HepG2 (cell line): ENCODE measurements around the gene CUL9. TPM values are rescaled to one million over a fixed set of nuclear protein-coding genes. Genes with fewer than 3 reads are reported as not detected.
A peak's percentile ranks its signal among the peaks of the same experiment; 100 is the strongest.

Experiments used
- ATF2 ChIP-seq: sonication (generic); formaldehyde crosslinking; IDR thresholded peaks from 2 replicates; pipeline ENCODE4 v1.4.0; 2020; ENCODE audit warnings: missing genetic modification reagents
- EP300 ChIP-seq, 3 experiments: sonication (generic) in 1 of 3; formaldehyde crosslinking in 1 of 3; IDR thresholded peaks; 2 replicates each; pipeline versions ENCODE4 v1.5.1 to v1.6.1; 2011 to 2020; ENCODE audit warnings: low read depth in 2 of 3, low read length in 2 of 3, borderline replicate concordance in 1 of 3, improper control_type of control experiment in 1 of 3, mild to moderate bottlenecking in 1 of 3, missing genetic modification reagents in 1 of 3, moderate library complexity in 1 of 3
- HDAC2 ChIP-seq: sonication (generic); formaldehyde crosslinking; IDR thresholded peaks from 2 replicates; pipeline ENCODE4 v1.4.0; 2020; ENCODE audit warnings: missing genetic modification reagents
- HNF4A ChIP-seq: sonication (generic); formaldehyde crosslinking; IDR thresholded peaks from 2 replicates; pipeline ENCODE4 v1.4.0; 2020; ENCODE audit warnings: missing genetic modification reagents
- HOXA3 ChIP-seq: sonication (generic); formaldehyde crosslinking; IDR thresholded peaks from 2 replicates; pipeline ENCODE4 v1.5.0; 2020; ENCODE audit warnings: missing genetic modification reagents
- NONO ChIP-seq, 2 experiments: fragments of 450-650 bp in 1 of 2; sonication (generic) in 1 of 2; formaldehyde crosslinking in 1 of 2; IDR thresholded peaks in 1 of 2; conservative IDR thresholded peaks in 1 of 2; 2 replicates each; pipeline versions ENCODE4 v1.6.1 to v1.8.0; 2017 to 2022; ENCODE audit warnings: mild to moderate bottlenecking in 1 of 2, missing genetic modification reagents in 1 of 2, moderate library complexity in 1 of 2
- PCBP1 ChIP-seq: fragments of 200-400 bp; formaldehyde crosslinking; IDR thresholded peaks from 2 replicates; pipeline ENCODE4 v1.6.1; 2017; ENCODE audit warnings: mild to moderate bottlenecking, low read depth, low read length, borderline replicate concordance
- PPARG ChIP-seq: conservative IDR thresholded peaks from 2 replicates; pipeline ENCODE4 v1.6.1; 2016; ENCODE audit warnings: missing biosample characterization, missing genetic modification reagents
- SCMH1 ChIP-seq: sonication (generic); formaldehyde crosslinking; IDR thresholded peaks from 2 replicates; pipeline ENCODE4 v1.9.0; 2021; ENCODE audit warnings: missing genetic modification reagents, mild to moderate bottlenecking, borderline replicate concordance
- SMAD3 ChIP-seq: sonication (generic); formaldehyde crosslinking; IDR thresholded peaks from 2 replicates; pipeline ENCODE4 v1.4.0; 2020; ENCODE audit warnings: missing genetic modification reagents
- SRF ChIP-seq: IDR thresholded peaks from 2 replicates; pipeline ENCODE4 v1.6.1; 2011; ENCODE audit warnings: mild to moderate bottlenecking, low read depth, low read length, moderate library complexity
- TFE3 ChIP-seq: IDR thresholded peaks from 2 replicates; pipeline ENCODE4 v1.6.1; 2016
- ZBTB37 ChIP-seq: sonication (generic); formaldehyde crosslinking; IDR thresholded peaks from 2 replicates; pipeline ENCODE4 v1.4.0; 2020; ENCODE audit warnings: mild to moderate bottlenecking, missing genetic modification reagents
- ZNF205 ChIP-seq: IDR thresholded peaks from 2 replicates; pipeline ENCODE4 v1.6.1; 2018; ENCODE audit warnings: missing biosample characterization, missing genetic modification reagents
- ZNF329 ChIP-seq: sonication (generic); formaldehyde crosslinking; IDR thresholded peaks from 2 replicates; pipeline ENCODE4 v1.9.0; 2021; ENCODE audit warnings: low read depth, mild to moderate bottlenecking, missing genetic modification reagents
- ZNF331 ChIP-seq: sonication (generic); formaldehyde crosslinking; IDR thresholded peaks from 2 replicates; pipeline ENCODE4 v1.4.0; 2020; ENCODE audit warnings: missing genetic modification reagents
- ZNF646 ChIP-seq: sonication (generic); formaldehyde crosslinking; IDR thresholded peaks from 2 replicates; pipeline ENCODE4 v1.9.0; 2021; ENCODE audit warnings: mild to moderate bottlenecking, missing genetic modification reagents
- polyA plus RNA-seq, 8 experiments: library from polyadenylated mRNA; depleted of rRNA in 3 of 8; stranded (reverse) in 7 of 8; unstranded in 1 of 8; fragments of >200 nt; fragmentation: Illumina TruSeq in 4 of 8; extraction: Trizol in 4 of 8; gene quantifications; 2 replicates each; pipeline versions ENCODE4 v1.2.1 to v1.2.3, GENCODE V29; 2011 to 2016; ENCODE audit warnings: low read depth in 4 of 8, missing spikeins in 1 of 8, mixed read lengths in 1 of 8; ENCODE audit not compliant: insufficient read depth in 1 of 8
- total RNA-seq, 5 experiments: library from RNA; depleted of rRNA; stranded (reverse); fragments of >200 nt; fragmentation: Illumina TruSeq; extraction: Trizol; gene quantifications; 2 replicates each; pipeline ENCODE4 v1.2.3, GENCODE V29; 2016; ENCODE audit warnings: low read depth in 1 of 5

Gene CUL9
- total and polyA plus RNA-seq, 2 of the 13 experiments (the other 11 are each of a cell fraction or from before 2014, with no cell fraction given) = 11.4 to 13.7 TPM

- TF ChIP-seq ZBTB37 (CRISPR knock-in tag) (no peak), SMAD3 (CRISPR knock-in tag) (peak; percentile 68; the same call in 1 of the 2 replicates), PPARG (no peak), ATF2 (peak; percentile 40), ZNF329 (no peak), PCBP1 (no peak), ZNF331 (peak; percentile 64; the same call in 1 of the 2 replicates), ZNF646 (CRISPR knock-in tag) (no peak), HNF4A (CRISPR knock-in tag) (peak; percentile 87), EP300 (IDR thresholded peaks at IDR 0.05; ENCODE audit: low read depth in 2 of 2, low read length in 2 of 2) (peak in 1 of 2 experiments; percentile 66; a peak in 1 of 4 replicates), EP300 (CRISPR knock-in tag; IDR thresholded peaks at IDR 0.05; ENCODE audit: borderline replicate concordance) (peak; percentile 48), NONO (IDR thresholded peaks at IDR 0.05) (no peak), NONO (CRISPR knock-in tag; conservative IDR thresholded peaks at IDR 0.05) (no peak), HOXA3 (0 out of 2 replicates have a peak, but pooled peaks have one; percentile 14), TFE3 (CRISPR knock-in tag) (no peak), SRF (no peak), ZNF205 (CRISPR knock-in tag) (peak; percentile 60; the same call in 1 of the 2 replicates), SCMH1 (CRISPR knock-in tag) (no peak), HDAC2 (CRISPR knock-in tag) (peak; percentile 47; the same call in 1 of the 2 replicates)
These were observed 80.2 kb downstream of the CUL9 start (continued) for GRCh38 chr6:43262000-43262779.
